Measurements from ENCODE around the gene KRT86.
"Not testable (repeated sequence)": the region's sequence is repeated elsewhere in the genome, so short reads cannot be mapped to it uniquely, and the experiment has no call there.

KRT86 gene

DNA sequence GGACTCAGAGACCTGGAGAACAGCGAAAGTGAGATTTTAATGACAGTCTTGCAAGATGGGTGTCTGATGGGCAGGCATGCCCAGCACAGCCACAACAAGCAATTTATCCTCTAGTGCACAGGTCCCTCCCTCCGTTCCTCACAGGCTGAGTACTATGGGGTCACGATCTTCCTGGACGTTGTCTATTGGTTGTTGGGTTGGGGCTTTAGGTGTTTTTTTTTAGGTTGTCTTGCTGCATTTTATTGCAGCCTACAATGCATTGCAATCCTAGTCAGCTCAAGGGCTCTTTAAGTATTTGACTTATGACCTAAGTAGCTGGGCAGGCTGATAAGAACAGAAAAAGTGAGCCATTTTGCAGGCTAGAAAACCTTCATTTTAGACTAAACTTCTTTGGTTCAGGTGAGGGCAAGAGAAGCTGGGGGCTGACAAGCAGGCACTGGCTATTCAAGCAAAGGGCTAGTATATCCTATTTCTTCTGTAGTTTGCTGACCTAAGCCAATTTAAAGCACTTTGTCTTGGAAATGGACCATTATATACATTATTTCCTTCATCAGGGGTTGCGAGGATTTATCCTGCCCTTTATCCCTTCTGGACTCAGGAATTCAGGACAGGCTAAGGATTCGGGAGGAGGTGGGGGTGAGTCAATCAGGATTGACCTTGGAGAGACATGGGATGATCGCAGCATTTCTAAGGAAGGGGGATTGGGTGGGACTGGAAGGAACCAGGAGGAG is 35.4 kb upstream of the KRT86 start:
- no peak for DNase-seq

DNA sequence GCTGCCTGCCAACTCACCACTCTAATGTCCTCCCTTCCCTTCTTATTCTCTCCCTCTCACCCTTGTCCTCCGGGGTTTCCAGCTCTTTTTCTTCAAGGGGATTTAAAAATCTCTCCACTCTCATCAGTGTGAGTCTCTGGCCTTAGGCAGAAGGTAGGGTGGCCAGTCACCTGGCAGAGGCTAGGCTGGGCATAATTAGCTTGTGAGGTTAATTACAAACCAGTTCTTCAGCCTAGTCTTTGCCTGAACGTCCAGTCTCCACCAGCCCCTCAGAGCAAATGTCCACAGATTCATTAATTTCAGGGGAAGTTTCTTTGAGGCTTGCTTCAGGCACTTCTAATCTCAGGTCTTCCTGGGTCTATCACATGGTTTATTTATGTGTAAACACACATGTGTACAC is 34.7 kb upstream of the KRT86 start:
- no peak for DNase-seq

DNA sequence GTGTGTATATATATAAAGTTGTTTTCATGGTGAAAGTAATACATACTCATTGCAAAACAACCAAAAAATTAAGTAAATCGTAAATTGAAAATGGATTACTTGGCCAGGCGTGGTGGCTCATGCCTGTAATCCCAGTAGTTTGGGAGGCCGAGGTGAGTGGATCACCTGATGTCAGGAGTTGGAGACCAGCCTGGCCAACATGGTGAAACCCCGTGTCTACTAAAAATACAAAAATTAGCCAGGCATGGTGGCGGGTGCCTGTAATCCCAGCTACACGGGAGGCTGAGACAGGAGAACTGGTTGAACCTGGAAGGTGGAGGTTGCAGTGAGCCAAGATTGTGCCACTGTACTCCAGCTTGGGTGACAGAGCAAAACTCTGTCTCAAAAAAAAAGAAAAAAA is 34.2 kb upstream of the KRT86 start:
- not testable (repeated sequence) for DNase-seq

DNA sequence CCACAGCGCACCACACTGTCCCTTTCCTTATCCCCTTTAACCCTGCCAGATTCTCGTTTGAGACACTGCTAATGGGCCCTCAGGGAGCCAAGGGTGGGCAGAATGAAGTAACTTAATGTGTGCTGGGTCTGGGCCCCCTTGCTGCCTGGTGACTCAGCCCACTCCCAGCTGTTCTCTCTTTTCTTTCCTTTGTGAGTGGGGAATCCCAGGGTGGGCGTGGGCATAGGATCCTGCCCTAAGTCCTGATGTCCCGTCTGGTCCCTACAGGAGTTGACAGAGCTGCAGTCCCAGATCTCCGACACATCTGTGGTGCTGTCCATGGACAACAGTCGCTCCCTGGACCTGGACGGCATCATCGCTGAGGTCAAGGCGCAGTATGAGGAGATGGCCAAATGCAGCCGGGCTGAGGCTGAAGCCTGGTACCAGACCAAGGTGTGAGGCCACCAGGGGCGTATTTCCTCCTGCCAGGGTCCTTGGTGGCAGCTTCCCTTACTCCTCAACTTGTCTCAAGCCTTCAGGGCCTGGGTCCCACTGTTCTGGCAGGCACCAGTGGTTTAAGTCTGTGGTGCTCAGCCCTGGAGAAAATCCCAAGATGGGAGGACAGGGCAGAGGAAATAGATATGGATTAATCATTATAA is 33.1 kb upstream of the KRT86 start:
- DNase-seq = no peak

DNA sequence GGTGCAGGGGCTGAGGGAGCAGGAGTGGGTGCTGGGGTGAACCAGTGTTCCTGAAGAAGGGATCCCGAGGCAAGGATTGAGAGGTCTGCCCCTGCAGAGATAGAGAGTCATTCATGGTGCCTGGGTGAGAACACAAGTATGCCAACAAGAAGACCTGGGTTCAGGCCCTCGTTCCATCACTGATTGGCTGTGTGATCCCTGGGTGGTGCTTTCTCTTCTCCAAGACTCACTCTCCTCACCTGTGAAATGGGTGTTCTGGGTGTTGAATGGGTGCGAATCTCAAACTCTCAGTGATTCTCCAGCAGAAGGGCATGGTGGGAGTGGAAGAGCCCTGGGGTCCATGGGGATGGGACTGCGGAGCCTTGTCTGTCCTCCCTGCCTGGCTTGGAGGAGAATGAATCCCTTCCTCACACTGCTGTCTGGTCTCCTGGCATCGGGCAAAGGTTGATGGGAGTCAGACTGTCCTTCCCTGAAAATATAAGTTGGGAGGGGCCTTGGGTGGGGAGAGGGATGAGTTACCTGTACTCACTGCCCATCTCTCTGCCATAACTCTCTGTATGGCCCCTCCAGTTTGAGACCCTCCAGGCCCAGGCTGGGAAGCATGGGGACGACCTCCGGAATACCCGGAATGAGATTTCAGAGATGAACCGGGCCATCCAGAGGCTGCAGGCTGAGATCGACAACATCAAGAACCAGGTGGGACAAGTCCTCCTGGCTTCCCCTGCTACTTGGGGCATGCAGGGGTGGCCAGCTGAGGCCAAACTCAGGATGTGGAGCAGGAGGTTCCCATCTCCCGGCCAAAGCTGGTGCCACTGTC is 31.8 kb upstream of the KRT86 start:
- DNase-seq = no peak

DNA sequence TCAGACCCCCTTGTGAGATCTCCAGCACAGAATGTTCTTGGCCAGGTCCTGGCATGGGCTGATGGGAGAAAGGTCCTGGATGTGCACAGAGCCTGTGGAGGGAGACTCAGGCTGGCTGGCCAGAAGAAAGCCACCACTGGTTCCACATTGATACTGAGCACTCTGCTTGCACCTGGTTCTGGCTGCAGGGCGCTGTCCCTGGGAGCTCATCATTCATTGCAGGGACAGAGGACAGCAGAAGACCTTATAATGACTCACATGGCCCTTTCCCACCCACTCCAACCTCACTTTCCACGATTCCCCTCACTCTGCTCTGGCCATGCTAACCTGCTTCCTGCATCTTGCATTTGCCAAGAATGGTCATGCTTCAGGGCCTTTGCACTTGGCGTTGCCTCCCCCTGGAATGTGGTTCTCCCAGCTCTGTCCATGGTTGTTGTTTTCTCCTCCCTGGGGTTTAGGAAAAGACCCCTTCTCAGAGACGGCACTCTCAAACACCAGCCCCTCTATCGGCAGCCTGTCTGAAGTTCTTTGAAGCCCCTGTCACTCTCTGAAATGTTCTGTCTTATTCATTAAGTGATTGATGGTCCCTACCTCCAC is 31.1 kb upstream of the KRT86 start:
- DNase-seq = no peak

DNA sequence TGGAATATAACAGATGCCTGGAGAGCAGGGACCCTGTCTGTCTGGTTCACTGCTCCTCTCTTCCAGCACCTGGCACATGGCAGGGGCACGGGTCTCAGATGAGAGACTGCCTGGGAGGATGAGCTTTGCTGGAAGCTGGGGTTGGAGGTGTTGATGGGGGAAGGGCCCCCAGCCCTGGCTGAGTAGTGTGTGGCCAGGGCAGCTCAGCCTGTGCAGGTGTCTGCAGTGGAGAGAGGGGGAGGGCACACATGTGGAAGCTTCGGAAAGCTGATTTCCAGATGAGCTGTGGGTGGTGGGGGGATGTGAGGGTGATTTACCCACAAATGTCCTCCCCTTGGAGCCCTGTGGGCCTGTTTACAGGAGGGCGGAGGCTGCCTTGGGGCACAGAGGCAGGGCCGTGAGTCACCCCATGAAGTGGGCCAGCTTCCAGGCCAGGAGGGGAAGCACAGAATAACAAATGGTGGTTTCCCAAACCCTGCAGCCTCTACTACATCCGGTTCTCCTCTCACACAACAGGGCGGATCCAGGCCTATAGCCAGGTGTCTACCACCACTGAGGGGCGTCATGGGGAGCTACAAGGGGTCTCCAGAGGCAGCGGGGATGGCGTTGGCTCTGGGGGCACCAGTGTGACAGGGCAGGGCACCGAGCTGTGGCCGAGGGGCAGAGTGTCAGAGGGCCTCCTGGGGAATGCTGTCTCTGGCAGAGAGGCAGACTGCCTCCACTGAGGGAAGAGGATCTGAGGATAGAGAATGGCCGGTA is 30.4 kb upstream of the KRT86 start:
- peak; percentile 72 for DNase-seq

DNA sequence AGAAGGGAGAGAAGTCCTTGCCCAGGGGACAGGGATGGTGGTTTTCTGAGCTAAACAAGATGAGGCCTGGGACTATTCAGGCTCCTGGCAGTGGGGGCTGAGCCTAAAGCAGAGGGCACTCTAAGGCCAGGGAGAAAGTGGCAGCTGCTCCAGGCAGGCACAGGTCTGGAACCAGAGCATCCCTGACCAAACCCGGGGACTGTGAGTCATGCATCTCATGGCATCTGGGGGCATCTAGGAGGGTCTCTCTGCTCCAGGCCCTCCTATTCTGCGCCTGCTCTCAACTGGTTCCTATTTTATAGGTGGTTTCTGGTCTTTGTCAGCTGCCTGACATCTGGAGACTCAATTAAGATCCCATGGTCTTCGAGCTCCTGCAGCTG is 29.8 kb upstream of the KRT86 start:
- DNase-seq = no peak

DNA sequence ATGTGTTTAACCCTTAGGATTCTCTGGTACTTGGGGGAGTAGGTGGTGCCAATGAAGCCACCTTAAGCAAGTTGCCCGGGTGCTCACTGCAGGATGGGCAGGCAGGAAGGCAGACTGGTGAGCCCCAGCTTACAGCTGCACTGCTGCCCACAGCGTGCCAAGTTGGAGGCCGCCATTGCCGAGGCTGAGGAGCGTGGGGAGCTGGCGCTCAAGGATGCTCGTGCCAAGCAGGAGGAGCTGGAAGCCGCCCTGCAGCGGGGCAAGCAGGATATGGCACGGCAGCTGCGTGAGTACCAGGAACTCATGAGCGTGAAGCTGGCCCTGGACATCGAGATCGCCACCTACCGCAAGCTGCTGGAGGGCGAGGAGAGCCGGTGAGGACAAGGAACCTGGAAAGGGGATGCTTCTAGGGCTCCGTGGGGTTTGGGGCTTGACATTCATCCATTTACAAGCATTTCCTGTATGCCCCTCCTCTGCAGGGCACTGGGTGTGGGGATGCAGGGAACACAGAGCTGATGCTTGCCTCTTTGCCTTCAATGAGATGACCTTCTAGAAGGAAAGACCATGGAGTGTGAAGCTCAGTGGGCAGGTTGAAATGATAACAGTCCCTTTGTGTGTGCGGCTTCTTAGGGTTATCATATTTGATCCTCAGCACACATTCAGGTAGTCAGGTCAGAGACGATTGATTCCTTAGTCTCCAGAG is 29.0 kb upstream of the KRT86 start:
- no peak for DNase-seq

DNA sequence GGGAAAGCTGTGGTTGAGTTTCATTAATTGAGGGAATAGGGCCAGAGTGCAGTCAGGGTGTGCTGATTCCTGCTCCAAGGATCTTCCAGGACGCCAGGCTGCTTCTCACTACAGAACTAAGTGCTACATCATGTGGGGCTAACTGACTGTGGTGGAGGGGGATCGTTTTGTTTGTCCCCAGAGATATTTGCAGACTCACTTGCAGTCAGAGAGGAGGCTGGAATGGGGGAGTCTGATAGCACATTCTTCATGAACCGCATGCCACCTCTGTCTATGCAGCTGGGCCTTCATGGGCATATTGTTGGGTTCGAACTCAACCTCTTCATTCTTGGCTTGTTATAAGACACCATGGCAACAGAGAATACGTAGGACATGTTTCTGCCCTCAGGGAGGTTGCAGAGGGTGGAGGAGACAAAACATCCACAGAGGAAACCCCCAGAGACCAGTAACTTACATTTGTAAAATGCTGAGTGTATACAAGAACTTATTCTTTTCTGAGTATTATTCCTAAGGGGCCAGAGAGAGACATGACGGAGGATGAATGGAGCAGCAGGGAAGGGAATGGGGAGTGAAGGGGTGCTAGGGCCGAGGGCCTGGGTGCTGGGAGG is 28.4 kb upstream of the KRT86 start:
- DNase-seq = no peak

DNA sequence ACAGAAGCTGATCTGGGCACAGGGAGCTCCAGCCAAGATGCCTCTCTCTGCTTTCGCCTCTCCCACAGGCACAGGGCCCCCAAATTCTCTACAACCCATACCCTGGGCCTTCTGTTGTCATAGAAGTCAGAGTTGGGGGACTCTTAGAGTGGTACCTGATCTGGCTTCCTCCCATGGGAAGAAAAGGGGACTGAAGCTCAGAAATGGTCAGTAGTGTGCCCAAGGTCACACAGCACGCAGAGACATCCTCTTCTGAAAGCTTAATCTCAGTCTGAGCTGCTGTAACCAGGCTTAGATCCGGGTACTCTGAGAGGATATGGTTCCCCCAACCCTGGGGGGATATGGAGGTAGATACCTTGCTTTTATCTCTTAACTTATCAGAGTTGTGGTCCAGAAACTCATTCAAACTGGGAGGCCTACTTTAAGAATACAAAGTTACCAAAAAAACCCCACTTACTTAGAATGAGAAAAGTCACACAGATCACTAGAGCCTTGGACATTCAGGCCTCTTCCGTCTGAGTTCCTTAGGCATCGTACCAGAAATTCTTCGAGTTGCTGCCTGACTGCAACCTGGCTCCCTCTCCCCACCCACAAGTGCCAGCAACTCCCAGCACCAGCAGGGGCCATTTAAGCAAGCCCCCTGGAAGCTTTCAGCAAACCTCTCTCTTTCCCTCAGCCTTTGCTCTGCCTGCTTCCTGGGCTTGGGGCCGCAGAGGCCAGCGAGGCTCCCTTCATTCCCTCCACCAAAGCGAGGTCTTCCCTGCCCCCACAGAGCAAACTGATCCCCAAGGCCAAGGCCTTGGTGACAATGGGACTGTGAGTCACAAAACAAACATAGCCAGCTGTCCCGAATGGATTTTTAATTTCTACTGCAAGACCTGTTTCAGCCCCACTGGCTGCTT is 27.5 kb upstream of the KRT86 start:
- DNase-seq = no peak

DNA sequence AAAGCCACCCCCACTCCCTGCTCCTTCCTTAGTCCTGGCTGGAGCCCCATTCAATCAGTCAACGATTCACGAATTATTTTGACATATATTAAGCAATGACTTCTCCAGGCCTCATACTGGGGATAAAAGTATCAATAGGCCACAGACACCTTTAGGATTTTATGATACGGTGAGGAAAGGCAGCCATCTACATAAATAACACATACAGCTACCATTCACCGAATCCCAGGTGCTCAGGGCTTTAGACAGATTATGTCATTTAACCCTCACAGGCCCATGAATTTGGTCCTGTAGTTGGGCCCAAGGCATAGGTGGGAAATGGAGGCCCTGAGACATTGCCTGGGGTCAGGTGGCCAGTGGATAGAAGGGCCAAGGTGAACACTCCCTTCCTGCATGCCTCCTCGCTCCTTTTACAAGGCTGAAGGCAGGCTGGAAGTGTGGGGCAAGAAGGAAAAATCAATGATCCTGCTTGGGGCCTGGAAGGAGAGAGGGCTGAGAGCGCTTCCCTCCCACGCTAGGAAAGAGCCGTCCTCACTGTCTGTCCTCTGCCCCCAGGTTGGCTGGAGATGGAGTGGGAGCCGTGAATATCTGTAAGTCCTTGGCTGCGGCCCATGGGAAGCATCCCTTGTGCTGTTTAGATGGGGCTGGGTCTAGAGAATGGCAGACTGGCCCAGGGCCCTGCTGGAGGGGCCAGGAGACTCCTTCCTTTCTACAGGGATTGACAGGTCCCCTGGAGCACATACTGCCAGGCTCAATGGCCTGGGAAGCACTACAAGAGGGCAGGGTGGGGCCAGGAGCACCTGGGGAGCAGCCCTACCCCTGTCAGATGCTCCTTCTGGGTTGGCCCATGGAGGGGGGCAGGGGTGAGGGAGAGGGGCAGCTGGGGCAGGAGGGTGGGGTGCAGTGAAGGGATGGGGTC is 26.6 kb upstream of the KRT86 start:
- no peak for DNase-seq

DNA sequence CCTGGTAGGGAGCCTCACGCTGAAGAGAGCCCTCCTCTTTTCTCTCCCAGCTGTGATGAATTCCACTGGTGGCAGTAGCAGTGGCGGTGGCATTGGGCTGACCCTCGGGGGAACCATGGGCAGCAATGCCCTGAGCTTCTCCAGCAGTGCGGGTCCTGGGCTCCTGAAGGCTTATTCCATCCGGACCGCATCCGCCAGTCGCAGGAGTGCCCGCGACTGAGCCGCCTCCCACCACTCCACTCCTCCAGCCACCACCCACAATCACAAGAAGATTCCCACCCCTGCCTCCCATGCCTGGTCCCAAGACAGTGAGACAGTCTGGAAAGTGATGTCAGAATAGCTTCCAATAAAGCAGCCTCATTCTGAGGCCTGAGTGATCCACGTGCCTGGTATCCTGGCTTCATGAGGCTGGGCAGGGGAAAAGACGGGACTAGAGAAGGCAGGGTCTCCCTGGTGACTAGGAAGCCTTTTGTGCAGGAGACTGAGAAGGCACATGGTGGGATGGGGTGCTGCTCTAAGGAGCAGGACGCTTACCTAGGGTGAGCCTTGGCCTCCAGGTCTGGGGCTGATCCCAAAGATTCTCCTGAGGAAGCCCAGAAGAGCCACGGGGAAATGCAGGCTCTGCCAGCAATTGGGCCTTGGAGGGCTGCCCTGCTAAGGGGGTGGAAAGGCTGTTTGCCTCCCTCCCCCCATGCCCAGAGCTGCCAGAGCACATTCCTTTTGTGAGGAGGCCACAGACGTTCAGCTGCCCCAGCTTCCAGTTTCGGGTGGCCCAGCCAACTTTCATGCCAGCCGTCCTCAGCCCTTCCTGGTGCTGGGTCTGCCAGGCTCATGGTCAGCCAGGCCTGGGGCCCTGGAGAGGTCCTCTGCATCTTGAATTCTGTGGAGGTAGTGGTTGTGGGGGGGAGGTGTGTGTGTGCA is 25.6 kb upstream of the KRT86 start:
- DNase-seq = no peak

DNA sequence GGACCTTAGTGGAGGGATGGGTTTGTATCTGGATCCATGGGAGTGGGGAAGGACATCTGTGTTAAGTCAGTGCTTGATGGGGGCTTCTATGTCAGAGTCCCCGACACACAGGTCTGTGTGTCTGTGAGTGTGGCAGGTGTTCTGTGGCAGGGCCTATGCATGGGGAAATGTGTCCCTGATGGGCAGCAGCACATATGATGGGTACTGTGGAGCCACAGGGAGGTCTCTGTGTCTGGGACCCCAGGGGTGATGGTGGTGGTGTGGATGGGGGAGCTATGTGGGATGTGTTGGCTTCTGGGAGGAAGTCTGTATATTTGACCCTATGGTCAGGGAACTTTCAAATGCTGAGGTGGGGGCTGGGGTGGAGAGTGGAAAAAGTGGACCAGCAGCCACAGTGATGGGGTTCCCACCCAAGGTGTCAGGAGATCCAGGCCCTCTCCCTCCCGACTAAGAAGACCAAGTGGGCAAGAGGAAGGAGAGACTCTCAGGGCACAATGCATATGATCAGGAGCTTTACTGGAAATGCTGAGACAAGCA is 24.9 kb upstream of the KRT86 start:
- DNase-seq = no peak

DNA sequence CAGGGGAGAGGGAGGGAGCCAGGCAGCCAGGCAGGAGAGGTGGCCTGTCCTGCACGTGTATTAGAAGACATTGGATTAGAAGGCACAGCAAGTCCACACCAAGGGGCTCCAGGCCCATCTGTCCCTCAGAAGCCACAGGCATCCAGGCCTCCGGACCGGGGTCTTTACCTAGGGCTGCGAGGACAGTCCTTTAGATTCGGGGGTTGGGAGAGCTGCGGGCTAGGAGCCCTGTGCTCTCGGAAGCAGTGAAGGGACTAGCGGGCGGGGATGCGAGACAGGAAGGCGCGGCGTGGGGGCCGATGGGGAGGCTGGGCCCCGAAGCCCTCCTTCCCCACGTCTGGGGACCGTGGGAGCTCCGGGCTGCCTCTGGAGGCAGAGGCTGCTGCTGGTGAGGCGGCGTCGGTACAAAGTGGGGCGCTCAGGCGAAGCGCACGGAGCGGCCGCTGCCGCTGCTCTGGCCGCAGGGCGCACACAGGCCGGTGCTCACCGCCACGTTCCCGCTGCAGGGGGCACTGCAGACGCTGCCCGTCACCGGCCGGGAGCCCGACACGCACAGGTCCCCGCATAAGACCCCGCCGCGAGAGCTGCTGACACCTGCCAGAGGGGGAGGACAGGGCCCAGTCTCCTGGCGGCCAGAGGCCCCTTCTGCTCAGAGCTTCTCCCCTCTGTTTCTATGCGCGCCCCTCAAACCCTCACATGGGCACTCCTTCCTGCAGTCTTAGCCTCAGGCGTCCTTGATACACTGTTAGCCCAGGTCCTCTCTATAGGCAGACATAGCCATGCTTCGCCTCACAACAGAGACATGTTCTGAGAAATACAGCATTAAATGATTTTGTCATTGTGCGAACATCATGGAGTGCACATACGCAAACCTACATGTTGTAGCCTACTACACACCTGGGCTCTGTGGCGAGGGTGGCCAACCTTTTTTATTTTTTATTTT is 24.1 kb upstream of the KRT86 start:
- no peak for DNase-seq

DNA sequence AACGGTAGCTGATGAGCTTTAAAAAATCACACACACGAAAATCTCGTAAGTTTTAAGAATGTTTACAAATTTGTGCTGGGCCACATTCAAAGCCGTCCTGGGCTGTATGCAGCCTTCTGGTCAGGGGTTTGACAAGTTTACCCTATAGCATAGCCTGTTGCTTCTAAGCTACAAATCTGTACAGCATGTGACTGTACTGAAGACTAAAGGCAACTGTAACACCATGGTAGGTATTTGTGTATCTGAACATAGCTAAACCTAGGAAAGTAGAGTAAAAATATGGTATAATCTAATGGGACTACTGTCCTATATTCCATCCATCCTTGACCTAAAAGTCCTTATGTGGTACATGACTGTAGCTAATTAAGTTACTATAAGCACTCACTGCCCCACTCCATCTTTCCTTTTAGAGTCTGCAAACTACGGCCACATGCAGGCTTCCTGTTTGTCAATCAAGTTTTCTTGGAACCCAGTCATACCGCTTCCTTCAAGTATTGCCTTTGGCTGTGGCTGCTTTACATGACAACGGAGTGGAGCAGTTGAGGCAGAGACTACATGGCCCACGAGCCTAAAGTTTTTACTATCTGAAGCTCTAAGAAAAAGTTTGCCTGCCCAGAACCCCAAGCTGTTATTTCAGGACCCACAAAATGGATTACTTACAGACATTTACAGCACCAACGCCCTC is 22.9 kb upstream of the KRT86 start:
- no peak for DNase-seq
